ENCODE measurements around the gene OR8S1.

GRCh38 chr12:48542300-48542928 lies 17.0 kb downstream of the OR8S1 start:
- peak; percentile 85 for TF ChIP-seq CTCF (conservative IDR thresholded peaks at IDR 0.05; ENCODE audit: low read length)
- no peak for TF ChIP-seq EZH2phosphoT487 (IDR thresholded peaks at IDR 0.05; ENCODE audit: borderline replicate concordance)
